NCI-H1694 treated with DMSO at 0.1 percent for 48 hours (cell line): ENCODE measurements around the gene KIF1A.
"Not testable (repeated sequence)": the region's sequence is repeated elsewhere in the genome, so short reads cannot be mapped to it uniquely, and the experiment has no call there.

Source experiments
- DNase-seq: peaks from one replicate; lab custom pipeline; 2025; lab: John Stamatoyannopoulos, UW

The KIF1A gene

DNA sequence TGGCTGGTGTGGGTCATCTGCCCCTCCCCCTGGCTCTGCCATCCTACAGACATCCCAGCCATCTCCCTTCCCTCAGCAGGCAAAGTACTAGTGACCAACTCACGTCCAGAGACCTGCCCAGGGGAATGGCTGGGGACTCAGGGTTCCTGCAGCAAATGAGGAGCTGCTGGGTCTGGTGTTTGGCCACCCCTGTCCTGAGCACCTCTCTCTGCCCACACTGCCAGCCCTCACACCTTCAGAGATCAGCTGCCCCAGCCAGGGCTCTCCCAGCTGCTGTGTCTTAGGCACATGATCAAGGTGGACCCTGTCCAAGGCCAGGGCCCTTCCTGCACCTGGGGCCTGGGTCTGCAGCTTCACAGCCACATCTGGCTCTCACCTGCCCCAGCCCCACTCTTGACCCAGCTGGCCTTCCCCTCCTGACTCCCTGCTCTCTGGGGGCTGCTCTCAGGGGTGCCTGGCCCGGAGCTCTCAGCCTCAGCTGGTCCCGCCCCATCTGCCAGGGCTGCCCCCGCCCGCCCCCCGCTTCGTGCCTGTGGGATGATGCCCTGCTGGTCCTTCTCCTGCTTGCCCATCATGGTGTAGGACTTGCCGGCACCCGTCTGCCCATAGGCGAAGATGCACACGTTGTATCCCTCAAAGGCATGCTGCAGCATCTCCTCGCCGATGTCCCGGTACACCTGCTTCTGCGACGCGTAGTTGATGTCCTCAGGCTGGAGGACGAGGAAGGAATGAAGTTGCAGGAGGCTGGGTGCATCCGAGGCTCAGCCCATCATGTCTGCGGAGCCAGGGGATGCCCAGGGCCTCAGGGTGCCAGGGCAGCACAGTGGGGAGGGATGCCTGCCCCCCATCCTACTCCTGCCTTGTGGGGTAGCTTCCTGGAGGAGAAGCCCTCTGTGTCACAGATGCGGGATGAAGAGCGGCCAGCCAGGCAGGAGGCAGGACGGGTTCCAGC lies 32.2 kb downstream of the KIF1A start:
- no peak for DNase-seq

DNA sequence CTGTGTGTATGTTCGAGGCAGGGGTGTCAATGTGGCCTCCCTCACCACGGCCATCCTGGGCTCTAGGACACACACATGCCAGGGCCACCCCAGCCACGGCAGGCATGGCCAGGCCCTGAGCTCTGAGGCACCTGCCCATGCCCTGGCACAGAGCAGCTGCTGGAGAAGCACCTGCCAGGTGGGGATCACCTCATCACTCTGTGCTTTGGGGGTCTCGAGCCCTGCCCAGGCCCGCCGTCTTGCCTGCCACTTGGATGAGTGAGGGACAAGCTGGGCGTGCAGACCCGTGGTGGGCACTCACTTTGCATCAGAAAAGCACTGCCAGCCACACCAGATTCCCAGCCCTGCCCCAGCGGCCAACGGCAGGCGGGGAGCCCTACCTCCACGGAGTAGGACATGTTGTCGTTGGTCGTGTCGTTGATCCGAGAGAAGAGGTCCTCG lies 33.1 kb downstream of the KIF1A start:
- no peak for DNase-seq

DNA sequence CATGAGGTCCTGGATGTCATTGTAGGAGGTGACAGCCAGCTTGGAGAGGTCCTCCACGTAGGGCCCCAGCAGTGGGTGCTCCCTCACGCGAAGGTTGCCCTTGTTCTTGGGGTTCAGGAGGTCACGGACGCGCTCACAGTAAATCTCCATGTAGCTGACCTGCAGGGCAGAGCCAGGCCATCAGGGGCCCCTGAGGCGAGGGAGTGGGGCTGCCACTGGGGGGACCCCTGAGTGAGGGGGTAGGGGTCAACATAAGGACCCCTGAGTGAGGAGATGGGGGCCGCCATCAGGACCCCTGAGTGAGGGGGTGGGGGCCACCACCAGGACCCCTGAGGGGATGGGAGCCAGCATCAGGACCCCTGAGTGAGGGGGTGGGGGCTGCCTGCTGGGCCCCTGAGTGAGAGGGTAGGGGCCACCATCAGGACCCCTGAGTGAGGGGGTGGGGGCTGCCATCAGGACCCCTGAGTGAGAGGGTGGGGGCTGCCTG lies 33.6 kb downstream of the KIF1A start:
- no peak for DNase-seq

DNA sequence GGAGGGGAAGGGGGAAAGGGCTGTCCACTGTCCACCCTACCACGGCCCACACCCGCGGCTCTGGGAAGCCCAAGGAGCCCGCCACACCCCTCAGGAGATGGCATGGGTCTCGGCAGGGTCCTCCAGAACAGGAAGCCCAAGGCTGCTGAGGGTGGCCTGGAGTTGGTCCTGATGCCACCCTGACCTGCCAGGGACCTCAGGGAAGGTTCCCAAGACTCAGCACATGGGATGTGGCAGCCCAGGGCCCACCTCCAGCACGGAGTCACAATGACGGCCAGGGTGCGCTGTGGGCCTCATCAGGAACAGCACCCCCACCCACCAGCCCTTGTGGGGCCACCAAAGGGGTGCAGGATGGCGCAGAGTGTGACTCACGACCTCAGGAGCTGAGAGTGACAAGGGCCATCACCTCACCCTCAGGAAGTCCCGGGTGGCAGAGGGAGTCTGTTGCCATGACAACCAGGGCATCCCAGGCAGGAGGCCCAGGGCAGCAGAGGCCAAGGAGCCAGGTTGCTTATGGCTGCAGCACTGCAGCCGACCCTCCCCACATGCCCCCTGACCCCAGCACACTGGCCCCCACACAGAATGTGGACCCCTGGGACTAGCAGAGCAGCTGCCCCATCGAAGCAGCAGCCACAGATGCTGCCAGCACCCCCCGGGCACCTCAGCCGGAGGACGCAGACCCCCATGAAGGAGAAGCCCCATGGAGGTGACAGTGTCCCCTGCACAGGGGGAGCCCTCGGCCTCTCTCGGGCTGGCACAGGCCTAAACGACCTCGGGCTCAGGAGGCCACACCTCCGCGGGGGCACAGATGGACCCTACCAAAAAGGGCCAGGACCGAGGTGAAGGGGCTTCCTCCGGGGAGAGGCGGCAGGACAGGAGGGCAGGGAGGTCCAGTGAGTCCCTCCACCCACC lies 34.3 kb downstream of the KIF1A start:
- DNase-seq: no peak

DNA sequence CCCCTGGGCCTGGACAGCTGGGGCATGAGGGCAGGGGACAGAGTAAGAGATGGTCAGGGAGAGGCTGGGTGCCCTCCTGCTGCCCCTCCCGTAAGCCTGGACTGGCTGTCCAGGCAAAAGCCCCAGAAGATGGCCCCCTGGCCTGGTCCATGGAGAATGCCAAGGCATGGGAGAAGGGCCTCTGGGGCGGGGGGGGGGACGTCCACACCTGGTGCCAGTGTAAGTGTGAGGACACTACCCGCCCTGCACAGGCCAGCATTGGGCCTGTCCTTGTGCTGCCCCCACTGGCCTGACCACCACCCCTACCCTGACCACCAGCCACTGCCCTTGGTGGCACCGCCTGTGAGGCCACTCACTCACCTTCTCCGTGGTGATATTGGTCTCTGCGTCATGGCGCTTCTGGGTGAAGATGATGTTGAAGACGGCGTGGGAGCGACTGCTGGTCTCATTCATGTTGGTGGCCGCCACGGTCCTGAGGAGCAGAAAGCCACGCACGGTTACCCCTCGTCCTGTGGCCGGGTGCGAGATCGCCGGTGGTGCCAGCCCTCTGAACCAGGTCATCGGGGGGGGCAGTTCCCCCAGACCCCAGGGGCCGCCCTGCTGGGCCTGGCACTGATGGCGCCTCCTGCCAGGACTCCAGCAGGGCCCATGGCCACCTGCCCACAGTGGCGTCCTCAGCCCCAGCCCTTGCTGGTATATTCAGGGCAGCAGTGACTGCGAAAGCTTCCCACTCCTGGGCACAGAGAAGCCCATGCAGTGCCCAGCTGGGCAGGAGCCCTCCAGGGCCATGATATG lies 35.2 kb downstream of the KIF1A start:
- no peak for DNase-seq

DNA sequence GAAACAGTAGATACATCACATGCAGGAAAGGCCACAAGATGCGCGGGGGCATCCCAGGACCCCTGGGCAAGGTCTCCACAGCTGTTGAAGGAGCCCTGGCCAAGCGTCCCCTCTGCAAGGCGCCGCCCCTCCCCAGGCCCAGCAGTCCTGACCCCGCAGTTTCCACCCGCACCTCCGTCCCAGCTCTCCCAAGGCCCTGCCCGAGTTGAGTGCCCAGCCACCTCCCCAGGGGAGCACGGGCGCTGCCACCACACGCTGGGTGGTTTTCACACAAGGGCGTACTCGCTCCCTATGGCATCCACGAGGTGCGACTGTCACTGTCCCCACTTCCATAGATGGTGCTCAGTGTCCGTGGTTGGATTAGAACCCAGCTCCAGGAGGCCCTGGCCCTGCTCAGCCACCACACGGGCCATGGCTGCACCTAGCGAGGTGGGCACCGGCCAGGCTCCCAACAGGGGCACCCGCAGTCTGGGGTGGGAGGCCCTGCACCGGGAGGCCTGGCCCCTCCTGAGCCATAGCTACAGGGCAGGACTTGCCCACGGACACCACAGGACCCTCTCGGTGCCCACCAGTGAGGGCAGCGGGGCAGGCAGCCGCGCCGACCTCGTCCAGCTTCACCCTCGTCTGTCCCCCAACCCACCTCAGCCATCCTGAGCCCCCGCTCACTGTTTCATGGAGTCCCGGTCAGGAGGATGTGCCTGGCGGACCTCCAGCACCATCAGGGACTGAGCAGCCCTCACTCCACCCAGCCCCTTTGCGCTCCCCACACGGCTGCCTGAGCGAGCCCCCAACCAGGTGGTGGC lies 36.0 kb downstream of the KIF1A start:
- DNase-seq: no peak

DNA sequence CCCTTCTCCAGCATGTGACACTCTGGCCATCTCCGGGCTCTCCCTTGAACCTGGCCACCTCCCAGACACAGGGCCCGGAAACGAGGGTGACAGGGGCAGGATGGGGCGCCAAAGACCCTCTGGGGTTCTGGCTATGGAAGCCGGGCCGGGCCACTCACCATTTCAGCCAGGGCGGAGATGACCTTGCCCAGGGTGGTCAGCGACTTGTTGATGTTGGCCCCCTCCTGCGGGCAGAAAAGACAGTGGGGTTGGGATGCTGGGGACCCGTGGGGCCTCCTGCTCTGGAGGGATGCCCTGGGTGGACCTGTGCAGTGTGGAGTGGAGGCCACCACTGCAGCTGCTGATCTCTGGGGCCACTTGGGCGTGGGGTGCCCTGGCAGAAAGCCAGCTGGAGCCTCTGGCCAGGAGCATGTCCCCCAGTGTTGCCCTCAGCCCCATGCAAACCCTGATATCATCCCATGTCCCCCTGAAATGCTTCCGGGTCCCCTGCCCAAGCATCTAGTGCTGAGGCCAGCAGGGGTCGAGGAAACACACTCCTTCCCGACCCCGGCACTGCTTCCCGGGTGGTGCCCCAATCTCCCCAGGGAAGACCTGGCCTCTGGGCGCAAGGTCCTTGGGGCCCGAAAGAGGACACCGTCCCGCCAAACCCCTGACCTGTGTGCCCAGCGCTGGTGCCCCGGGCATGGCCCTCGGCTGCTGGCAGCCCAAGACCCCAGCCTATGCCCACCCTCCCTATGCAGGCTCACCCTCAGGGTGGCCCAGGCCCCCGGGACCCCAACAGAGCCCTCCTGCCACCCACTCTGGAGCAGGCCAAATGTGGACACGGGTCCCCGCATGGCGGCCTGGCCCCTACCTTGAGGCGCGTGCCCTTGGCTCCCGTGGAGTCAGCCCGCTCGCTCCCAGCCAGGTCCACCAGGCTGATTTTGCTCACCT lies 36.9 kb downstream of the KIF1A start:
- DNase-seq: no peak

DNA sequence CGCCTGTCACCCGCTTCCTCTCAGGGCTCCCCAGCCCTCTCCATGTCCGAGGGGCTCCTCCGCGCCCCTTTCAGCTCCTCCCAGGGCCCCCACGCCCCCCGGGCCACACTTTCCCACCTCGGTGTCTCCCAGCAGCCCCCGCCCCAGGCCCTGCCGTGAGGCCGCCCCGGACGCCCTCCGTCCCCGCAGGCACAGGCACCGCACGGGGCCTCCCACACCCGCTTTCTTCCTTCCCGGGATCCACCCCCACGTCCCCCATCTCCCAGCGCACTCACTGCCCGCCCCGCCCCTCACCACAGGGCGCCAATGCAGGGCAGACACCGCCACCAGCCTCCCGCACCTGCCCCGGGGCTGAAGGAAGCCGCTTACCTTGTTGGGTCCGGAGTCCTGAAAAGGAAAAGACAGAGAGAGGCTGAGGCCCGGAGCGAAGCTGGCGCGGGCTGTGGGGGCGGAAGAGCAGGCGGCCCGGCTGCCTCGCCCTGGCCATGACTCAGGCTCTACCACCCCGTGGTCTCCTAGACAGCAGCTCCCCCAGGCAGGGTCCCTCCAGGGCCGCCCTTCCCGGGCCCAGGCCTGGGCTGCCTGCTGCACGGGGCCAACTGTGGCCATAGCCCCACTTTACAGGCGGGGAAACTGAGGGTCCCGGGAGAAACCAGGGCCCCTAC lies 37.7 kb downstream of the KIF1A start:
- DNase-seq: no peak

DNA sequence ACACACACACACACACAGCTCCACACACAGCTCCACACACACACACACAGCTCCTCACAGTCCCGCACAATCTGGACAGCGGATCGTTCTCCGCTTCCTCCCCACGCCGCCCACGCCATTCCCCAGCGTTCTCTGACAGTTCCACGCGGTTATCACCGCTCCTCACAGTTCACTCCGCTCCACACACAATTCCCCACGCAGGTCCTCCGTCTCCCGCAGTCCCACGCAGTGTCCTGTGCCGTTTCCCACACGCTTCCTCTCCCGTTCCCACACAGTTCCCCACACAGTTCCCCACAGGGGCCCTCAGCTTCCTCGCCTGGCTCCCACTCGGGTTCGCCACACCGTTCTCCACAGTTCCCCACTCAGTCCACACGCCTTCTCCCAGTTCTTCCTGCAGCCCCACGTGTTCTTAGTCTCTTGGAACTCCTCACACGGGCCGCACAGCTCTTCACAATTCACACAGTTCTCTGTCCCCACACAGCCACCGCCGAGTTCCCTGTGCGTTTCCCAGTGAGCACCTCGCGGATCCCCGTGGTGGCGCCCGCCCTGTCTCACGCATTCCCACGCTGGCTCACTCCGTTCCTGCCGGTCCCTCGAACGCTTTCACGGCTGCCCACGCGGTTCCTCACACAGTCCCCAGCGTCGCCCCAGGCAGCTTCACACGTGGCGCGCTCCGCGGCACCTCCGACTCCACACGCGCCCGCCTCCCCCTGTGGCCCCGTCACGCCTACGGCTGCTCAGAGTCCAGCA lies 38.4 kb downstream of the KIF1A start:
- no peak for DNase-seq

DNA sequence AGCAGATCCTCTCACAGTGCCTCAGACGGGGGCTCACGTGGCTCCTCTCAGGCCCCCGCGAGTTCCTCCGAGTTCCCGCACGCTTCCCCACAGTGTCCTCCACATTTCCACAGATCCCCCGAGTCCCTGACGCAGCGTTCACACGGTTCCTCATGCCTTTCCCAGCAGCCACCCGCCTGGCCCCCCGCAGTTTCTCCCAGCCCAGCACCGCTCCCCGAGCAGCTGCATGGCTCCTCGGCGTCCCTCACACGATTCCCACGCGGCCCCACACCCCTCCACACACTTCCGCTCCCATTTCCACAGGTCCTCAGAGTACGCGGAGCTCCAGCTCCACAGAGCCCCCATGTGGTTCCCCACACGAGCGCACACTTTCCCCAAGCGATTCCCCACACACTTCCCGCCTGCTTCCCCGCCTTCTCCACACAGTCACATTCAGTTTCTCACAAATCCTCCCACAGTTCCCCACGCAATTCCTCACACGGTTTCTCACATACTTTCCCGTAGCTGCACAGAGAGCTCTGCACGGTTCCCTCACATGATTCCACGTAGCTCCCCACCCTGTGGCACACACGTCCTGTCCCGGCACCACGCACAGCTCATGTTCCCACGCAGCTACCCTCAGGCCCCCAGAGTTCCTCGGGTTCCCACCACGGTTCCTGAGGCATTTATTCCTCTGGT lies 39.9 kb downstream of the KIF1A start:
- DNase-seq: no peak

DNA sequence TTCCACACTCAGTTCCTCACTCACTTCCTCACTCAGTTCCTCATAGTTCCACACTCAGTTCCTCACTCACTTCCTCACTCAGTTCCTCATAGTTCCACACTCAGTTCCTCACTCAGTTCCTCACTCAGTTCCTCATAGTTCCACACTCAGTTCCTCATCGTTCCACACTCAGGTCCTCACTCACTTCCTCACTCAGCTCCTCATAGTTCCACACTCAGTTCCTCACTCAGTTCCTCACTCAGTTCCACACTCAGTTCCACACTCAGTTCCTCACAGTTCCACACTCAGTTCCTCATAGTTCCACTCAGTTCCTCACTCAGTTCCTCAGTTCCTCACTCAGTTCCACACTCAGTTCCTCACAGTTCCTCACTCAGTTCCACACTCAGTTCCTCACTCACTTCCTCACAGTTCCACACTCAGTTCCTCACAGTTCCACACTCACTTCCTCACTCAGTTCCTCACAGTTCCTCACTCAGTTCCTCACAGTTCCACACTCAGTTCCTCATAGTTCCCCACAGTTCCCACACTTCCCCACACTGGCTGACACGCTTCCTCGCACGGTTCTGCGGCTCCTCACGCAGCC lies 40.7 kb downstream of the KIF1A start:
- not testable (repeated sequence) for DNase-seq

DNA sequence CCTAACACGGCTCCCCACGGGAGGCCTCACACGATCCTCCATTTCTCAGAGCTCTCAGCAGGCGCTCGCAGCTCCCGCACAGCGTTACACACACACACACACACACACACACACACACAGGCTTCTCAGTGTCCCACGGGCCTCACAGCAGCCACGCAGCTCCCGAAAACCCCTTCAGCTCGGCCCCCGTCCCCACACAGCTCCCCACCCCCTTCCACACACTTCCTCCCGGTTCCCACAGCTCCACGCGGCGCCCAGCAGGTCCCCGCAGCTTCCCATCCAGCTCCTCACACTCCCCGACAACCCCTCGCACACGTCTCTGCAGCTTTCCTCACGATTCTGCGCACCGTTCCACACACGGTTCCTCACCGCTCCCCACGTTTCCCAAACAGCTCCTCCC lies 41.6 kb downstream of the KIF1A start:
- no peak for DNase-seq

DNA sequence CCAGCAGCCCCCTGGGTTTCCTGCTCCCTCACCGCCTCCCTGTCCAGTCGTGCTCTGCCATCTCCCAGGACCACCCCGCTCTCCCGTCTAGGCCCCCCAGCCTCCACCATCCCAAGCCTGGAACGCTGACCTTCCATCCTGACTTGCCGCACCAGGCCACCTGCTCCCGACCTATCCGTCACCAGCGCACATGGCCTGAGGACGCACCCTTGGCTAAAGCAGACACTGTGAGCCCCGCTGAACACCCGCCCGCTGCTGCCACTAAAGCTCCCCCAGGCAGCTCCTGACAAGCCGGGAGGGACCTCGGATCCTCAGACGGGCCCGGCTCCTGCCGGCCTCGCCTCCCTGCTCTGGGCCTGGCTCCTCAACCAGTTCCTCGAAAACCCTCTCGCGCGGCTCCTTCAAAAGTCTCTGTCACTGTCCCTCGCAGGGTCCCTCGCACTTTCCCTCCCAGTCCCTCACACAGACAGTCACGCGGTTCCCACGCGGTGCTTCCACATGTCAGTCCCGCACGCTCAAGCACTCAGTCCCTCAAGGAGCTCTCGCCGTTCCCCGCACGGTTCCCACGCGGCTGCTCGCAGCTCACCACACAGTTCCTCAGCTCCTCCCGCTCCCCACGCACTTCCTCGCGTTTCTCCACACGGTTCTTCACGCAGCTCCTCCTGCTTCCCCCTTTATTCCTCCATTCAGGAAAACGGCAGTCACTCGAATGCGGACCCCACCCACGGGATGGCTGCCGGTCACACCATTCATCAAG lies 42.4 kb downstream of the KIF1A start:
- DNase-seq: no peak

DNA sequence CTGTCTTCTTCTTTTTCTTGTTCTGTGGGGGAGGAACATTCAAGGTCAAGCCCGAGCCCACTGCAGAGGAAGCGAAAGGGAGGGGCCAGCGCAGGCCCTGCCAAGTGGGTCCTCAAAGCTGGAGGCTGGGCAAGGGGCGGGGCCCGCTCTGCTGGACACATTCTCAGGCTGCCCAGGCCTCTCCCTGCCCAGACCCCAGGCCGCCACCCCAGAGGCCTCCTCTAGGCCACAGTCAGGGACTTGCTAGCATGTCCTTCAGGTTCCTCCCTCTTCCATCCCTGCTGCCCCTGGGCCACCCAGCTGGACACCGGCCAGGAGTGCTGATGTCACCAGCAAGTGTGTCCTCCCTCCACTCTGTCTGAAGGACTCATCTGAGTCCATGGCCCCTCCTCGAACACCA lies 44.1 kb downstream of the KIF1A start:
- no peak for DNase-seq

DNA sequence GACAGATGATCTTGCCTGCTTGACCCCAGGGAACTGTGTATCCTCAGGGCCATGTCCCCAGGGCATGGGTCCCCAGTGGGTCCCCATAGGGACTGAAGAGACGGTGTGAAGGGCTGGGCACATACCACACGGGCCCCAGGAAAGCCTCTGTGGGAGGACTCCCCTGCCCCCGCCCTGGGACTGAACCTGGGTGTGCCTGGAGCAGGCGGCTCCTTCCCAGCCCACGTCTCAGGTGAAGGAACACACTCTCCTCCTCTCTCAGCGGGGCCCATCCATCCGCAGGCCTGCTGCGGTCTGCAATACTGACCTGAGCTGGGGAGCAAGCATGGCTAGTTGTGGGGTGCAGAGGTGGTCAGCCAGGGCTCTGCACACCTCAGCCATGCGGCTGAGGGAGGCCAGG lies 45.2 kb downstream of the KIF1A start:
- no peak for DNase-seq

DNA sequence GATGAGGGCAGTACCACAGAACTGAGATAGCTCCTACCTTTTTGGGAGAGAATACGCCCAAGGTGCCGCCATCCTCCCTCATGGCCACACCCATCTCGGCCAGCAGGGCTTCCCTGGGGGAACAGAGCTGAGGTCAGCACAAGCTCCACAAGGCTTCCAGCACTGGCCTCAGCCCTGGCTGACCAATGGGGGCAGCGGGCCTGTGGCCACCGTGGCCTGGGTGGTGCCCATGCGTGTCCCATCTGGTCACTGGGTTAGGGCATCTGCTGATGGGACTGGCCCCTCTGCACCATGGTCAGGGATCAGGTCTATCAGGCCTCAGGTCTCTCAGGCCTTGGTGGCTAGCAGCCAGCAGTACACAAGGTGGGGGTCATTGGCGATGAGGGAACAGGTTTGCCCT lies 50.9 kb downstream of the KIF1A start:
- DNase-seq: no peak

DNA sequence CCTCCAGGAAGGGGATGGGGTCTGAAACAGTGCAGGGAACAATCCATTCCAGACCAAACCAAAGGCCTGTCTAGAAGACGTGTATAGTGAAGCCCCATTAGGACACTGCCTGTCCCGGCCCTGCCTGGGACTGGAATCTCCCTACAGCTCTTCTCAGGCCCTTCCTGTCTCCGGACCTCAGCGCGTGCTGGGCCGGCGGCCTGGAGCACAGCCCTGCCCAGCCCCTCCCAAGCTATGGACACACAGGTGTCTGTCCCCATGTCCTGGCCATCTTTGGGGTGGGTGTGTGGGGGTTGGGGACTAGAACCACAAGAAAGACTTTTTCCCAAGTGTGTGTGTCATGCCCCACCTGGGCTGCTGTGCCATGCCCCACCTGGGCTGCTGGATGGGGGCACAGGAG lies 51.8 kb downstream of the KIF1A start:
- no peak for DNase-seq
